TTC549 (cell line): ENCODE data around the gene PKN3.

Experiments
- FAIRE-seq: peaks from 2 replicates; lab custom pipeline; 2012; peaks lifted over from hg19 to GRCh38; lab: Jason Lieb, UNC

The PKN3 gene

DNA sequence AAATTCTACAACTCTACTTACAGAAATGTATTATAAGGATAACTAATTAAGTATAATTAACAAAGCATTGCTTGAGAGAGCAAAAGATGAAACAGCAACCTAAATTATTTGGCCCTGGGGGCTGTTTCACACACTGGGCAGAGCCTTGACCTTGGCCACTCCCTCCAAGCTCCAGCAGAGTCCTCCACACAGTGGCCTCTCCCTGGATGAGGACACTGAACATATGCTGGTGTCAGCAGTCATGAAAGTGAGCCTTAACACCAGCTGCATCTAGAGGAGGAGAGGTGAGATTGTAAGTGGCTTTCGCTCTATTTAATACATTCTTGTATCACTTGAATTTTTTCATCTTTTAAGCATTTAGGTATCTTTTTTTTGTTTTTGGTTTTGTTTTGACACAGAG is 44.9 kb downstream of the PKN3 start:
- FAIRE-seq = no peak

GRCh38 chr9:128750926-128751595 is 48.8 kb downstream of the PKN3 start:
- no peak for FAIRE-seq

DNA sequence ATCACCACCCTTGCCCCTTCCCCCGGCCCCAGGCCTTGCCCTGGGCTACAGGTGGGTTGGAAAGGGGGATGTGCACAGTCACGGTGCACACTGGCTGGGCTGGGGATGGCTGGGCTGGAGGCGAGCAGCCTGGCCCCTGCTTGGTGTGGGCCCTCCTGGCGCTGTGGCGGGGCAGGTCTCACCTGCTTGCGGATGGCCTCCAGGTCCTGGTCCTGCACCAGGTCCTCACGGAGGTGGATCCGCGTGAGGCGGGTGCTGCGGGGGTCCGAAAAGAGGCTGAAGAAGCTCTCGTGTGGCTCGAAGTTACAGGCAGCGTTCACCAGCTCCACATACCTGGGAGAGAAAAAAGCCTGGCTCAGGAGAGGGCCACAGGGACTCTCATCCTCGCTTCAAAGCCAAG is 51.3 kb downstream of the PKN3 start:
- no peak for FAIRE-seq

DNA sequence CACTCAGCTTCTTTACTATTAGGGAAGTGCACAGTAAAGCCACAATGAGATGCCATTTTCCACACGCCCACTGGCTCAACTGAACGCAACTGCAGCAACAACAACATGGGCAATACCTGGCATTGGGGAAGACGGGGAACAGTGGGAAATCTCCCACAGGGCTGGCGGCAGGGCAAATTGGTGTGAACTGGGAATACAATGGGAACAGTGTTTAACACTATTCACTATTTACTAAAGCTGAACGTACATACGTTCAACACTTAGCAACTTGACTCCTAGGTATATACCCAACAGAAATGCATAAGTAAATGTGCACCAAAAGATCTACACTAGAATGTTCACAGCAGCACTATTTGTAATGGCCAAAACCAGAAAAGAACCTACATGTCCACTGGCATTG is 55.3 kb downstream of the PKN3 start:
- FAIRE-seq = no peak

- no peak for FAIRE-seq
Observed at GRCh38 chr9:128762671-128763449, 60.6 kb downstream of the PKN3 start.

- no peak for FAIRE-seq
Observed at GRCh38 chr9:128764361-128764760, 62.1 kb downstream of the PKN3 start.

DNA sequence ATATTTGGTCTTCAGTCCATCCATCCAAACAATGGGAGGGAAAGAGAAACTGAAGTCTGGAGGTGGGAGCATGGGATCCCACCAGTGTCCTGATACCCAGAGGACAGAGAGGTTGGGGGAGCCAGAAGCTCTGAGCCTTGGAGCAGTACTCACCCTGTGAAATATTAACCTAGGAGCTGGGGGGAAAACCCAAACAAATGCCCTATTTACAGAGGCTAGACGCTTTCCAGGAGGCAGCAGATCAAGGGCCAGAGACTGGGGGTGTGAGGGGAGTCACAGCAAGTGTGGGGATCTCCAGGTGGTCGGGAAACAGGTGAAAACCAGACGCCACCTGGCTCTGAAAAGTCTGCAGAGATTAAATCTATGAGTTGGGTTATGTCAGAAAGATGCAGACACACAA is 63.2 kb downstream of the PKN3 start:
- FAIRE-seq = no peak

- no peak for FAIRE-seq
Observed at GRCh38 chr9:128768606-128769005, 66.3 kb downstream of the PKN3 start.
